DND-41 (cell line): ENCODE results near the gene RABEP1.

ENCODE experiments used
- CTCF ChIP-seq: IDR thresholded peaks from 2 replicates; pipeline ENCODE4 v1.5.1; 2012; ENCODE audit warnings: borderline replicate concordance, low read length, moderate library complexity, mild to moderate bottlenecking; ENCODE audit not compliant: poor library complexity, severe bottlenecking; ENCODE audit errors: extremely low read depth
- EZH2 ChIP-seq: IDR thresholded peaks from 3 replicates; pipeline ENCODE4 v1.6.1; 2012; ENCODE audit warnings: borderline replicate concordance, low read depth, mild to moderate bottlenecking, moderate library complexity, low read length, inconsistent platforms; ENCODE audit not compliant: severe bottlenecking

- no peak for TF ChIP-seq EZH2
- peak; percentile 69 for TF ChIP-seq CTCF
Measured at GRCh38 chr17:5237541-5238016, 44.5 kb upstream of the RABEP1 start.
